Esophagus muscularis mucosa (tissue), 4 donors: Measurements from ENCODE around the gene PARP12.

Experiments
- EP300 ChIP-seq: sonication (generic); formaldehyde crosslinking; IDR thresholded peaks from one replicate; pipeline ENCODE4 v1.6.1; 2017; ENCODE audit warnings: antibody characterized with exemption
- POLR2A ChIP-seq: fragments of 450-650 bp; IDR thresholded peaks from one replicate; pipeline ENCODE4 v1.6.1; 2017; ENCODE audit warnings: antibody characterized with exemption, moderate library complexity, mild to moderate bottlenecking, low read depth
- POLR2AphosphoS5 ChIP-seq, 2 donors: sonication (generic); formaldehyde crosslinking; IDR thresholded peaks; one replicate each; pipeline ENCODE4 v1.6.1; 2017; ENCODE audit warnings: antibody characterized with exemption in 2 of 2
- TF ChIP-seq, protein P1 (sequence below), 3 experiments: fragments of 200-600 bp in 2 of 3; fragments of 450-650 bp in 1 of 3; sonication (generic) in 2 of 3; IDR thresholded peaks; one replicate each; pipeline ENCODE4 v1.5.1; 2017 to 2019; ENCODE audit warnings: antibody characterized with exemption in 3 of 3, mild to moderate bottlenecking in 2 of 3, moderate library complexity in 1 of 3

DNA sequence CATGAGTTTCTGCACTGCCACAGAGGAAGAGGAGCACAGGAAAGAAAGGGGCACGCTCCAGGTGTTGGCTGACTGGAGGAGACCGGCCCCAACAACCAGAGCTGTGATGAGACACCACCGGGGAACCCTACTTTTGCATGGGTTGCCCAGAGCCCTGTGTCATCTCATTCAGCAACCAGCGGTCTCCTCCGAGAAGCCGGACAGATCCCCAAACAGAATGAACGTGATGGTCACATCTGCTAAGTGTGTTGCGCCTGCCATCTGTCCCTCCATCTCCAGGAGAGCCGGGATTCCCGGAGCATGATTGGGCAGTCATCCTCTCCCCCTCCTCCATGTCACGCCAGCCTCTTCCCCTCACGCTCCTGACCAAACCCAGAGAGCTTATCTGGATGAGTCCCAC, 22.9 kb downstream of the PARP12 start:
- no peak for TF ChIP-seq EP300
- TF ChIP-seq POLR2A = no peak
- TF ChIP-seq, protein P1, sequence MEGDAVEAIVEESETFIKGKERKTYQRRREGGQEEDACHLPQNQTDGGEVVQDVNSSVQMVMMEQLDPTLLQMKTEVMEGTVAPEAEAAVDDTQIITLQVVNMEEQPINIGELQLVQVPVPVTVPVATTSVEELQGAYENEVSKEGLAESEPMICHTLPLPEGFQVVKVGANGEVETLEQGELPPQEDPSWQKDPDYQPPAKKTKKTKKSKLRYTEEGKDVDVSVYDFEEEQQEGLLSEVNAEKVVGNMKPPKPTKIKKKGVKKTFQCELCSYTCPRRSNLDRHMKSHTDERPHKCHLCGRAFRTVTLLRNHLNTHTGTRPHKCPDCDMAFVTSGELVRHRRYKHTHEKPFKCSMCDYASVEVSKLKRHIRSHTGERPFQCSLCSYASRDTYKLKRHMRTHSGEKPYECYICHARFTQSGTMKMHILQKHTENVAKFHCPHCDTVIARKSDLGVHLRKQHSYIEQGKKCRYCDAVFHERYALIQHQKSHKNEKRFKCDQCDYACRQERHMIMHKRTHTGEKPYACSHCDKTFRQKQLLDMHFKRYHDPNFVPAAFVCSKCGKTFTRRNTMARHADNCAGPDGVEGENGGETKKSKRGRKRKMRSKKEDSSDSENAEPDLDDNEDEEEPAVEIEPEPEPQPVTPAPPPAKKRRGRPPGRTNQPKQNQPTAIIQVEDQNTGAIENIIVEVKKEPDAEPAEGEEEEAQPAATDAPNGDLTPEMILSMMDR (IDR thresholded peaks at IDR 0.05) = no peak
- TF ChIP-seq POLR2AphosphoS5 (IDR thresholded peaks at IDR 0.05) = no peak
